H1 (cell line): ENCODE data around the gene YWHAG. TPM values are rescaled to one million over a fixed set of nuclear protein-coding genes. Genes with fewer than 3 reads are reported as not detected.

Experiments used
- EZH2 ChIP-seq: fragments of 200-600 bp; sonication (generic); IDR thresholded peaks from 2 replicates; pipeline ENCODE4 v1.7.1; 2012; ENCODE audit warnings: low read depth, mild to moderate bottlenecking, moderate library complexity, low read length, inconsistent platforms; ENCODE audit not compliant: severe bottlenecking
- SP4 ChIP-seq: IDR thresholded peaks from 2 replicates; pipeline ENCODE4 v1.6.1; 2012; ENCODE audit warnings: low read length, inconsistent platforms
- polyA plus RNA-seq, 7 experiments: library from polyadenylated mRNA; depleted of rRNA in 3 of 7; stranded (reverse) in 5 of 7; unstranded in 2 of 7; fragments of >200 nt in 5 of 7; fragments of 200-250 nt in 2 of 7; gene quantifications; 1 replicate in 5 of 7; 2 replicates in 1 of 7; 4 replicates in 1 of 7; pipeline versions ENCODE4 v1.2.1 to v1.2.3, GENCODE V29; 2011 to 2013; ENCODE audit warnings: missing spikeins in 2 of 7, mixed read lengths in 2 of 7
- total RNA-seq: library from RNA; stranded (reverse); fragmentation: NEBNext Ultra II Directional; extraction: Animal tissue kit (Norgen Biotek cat#: 25700); gene quantifications from 2 replicates; pipeline ENCODE4 v1.2.1, GENCODE V29; 2021
- TF ChIP-seq, protein P1 (sequence below): IDR thresholded peaks from 2 replicates; pipeline ENCODE4 v1.6.1; 2011; ENCODE audit warnings: low read depth, mild to moderate bottlenecking, low read length; ENCODE audit not compliant: insufficient read depth

The YWHAG gene
- total and polyA plus RNA-seq, 2 of the 8 experiments (the other 6 are each of a cell fraction or from before 2014, with no cell fraction given), result 57.2 to 241 TPM

DNA sequence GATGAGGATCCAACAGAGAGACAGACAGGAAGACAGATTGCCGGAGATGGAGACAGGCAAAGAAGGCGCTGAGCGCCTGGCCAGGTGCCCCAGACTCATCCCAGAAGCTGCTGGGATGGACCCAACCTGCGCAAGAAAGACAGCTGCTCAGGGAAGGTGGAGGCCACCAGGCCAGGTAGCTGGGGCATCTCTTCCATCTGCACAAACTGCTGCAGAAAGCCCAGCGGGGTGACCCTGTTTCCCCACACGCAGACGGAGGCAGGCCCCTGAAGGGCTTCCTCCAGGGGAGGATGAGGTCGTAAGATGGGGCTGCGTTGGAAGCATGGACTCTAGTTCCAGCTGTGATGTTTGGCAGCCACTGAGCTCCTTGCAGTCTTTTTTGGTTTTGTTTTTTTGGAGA lies 16.5 kb upstream of the YWHAG start (continued):
- TF ChIP-seq, protein P1, sequence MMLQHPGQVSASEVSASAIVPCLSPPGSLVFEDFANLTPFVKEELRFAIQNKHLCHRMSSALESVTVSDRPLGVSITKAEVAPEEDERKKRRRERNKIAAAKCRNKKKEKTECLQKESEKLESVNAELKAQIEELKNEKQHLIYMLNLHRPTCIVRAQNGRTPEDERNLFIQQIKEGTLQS, result no peak
- no peak for TF ChIP-seq SP4
- TF ChIP-seq EZH2, result no peak
